GM21825 (cell line): ENCODE results near the gene KLF11.

Experiments used
- ATAC-seq: cut with Tn5 transposase; IDR thresholded peaks from one replicate; pipeline ENCODE4 v1.9.1; 2021; ENCODE audit warnings: mild to moderate bottlenecking, moderate library complexity; ENCODE audit not compliant: unreplicated experiment

The KLF11 gene

DNA sequence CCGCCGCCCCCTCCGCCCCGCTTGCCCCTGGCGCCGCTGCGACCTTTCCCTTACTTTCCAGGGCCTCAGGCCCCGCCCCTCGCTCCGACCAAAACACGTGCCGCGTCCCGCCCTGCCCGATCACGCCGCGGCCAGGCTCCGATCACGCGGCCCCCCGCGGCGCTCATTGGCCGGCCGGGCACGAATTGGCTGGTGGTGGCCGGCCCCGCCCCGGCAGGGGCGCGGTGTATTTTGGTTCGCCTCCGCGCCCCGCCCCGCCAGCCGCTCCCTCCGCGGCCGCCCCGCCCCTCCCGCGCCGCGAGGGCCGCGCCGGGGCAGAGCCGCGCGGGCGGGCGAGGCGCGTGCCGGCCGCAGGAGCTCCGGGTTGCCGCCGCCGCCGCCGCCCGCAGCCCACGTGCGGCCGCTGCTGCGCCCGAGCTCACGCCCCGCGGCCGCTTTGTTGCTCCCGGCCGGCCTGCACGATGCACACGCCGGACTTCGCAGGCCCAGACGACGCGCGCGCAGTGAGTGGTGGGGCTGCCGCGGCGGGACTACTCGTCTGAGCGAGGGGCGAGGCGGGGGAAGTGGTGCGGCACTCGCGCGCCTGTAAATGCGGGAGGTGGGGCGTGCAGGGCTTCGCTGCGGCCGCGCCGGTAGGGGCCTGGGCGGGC is at the start of gene KLF11:
TSS of gene KLF11 (plus strand) at position 295 of the 650 bp plus-strand sequence. CDS start at position 462, 167 bp downstream.
- peak; percentile 63 for ATAC-seq

DNA sequence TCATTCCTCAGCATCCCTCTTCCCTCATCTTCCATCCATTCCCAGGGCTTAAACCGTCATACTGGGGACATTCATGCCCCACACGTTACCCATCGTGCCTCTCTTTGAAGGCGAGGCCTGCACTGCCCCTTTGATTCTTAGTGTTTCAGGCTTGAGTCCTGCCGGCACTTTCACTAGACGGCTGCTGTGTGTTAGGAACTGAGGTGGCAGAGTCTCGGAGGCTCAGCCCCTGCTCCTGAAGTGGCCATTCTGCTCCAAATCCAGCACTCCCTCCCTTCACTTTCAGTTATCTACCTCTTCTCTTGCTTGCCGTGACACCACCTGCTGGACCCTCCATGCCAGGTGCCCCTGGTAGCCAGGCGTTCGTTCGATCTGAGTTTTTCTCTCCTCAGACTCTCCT is 48.9 kb upstream of the KLF11 start:
- ATAC-seq, result no peak

DNA sequence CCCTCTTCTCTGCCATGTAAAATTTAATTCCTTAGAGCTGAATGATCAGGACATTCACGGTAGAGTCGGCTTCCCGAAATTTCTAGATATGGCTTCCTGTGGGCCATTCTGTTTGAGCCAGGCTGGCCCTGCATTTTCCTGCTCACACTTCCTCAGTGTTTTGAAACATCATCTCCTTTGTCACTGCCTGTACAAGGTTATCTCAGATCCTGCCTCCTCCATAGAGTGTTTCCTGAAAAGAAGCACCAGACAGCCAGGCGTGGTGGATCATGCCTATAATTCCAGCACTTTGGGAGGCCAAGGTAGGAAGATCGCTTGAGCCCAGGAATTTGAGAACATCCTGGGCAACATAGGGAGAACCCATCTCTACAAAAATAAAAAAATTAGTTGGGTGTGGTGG is 48.3 kb upstream of the KLF11 start:
- ATAC-seq, result no peak

DNA sequence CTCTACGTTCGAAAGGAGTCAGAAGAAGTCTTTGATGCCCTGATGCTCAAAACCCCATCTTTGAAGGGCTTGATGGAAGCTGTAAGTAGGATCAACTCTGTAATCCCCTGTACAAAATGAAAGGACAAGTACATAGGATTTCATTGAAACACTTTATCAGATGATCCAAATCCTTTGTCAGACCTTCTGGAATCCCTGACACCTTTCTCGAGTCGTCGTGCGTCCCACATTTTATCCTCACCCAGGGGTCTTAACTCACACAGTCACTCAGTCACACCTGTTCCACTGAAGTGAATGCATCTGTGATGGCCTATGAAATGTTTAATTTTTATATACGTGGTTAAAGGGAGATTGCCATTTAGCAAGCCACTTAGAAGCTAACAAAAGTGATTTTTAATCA is 47.0 kb upstream of the KLF11 start:
- ATAC-seq, result no peak

DNA sequence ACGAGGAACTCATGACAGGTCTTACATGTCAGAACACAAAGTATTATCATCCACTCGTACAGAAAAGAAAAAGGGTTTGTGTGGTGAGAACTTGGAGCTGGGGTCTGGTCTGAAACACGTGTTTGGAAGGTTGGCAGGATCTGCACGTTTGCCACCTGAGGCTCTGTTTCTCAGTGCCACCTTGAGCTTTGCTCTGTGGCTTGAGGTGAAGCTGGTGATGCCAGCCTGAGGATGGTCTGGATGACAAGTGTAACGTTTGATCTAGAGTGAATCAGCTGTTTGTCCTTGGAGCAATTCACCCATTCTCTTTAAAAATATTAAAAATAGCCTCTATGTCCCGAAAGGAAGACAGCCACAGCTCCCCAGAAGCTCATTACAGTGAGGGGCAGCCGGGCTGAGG is 45.4 kb upstream of the KLF11 start:
- no peak for ATAC-seq

DNA sequence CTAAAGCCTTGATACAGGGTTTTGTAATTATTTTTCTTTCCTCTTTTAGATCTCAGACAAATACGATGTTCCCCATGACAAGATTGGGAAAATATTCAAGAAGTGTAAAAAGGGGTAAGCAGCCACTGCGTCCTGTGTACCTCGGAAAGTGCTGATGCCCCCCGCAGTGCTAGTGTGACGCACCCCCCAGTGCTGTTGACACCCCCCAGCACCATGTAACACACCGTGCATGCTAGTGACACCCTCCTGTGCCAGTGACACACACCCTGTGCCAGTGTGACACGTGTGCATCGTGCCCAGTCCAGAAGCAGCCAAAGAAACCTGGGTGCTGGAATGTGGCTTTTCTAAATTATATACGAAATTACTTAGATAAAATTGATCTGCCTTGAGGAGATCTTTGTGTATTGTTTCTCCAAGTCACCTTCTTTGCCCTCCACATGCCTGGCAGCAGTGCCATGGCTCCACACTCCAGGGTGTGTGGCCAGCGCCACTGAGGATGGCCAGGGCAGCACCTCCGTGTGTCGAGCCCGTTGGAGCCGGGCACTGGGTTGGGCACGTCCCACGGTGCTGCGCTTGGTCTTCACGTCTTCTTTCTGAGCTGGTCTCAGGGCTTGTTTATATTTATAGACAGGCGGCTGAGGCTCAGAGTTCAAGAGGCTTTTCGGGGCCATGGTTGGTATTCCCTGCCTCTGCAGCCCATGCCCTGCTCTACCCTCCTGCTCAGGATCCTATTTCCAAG is 44.3 kb upstream of the KLF11 start:
- no peak for ATAC-seq

DNA sequence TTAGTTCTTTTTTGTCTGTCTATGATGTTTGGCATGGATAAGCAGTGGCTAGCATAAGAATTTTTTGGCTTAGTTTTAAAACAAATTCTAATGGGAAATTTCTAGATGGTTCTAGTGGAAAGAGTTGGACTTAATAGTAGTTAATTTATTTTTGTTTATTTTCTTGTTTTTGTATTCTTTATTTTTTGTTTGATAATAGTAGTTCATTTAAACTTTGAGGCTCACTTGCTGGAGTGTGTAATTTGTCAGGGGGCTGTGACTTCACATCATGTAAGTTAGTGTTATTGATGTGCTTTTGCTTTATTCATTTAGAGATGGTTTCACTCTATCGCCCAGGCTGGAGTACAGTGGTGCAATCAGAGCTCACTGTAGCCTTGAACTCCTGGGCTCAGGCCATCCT is 43.7 kb upstream of the KLF11 start:
- ATAC-seq, result no peak

DNA sequence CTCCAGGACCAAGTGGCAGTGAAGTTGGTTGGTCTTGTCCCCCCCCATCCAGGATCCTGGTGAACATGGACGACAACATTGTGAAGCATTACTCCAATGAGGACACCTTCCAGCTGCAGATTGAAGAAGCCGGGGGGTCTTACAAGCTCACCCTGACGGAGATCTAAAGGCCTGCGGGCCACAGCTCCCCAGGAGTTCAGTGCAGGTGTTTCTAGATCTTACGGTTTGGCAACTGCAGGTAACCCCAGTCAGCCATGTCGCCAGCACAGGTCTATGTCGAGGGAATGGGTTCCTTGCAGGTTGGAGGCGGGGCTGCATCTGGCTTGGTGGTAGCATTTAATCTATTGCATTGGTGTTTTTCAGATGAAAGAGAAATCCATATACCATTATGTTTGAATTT is 42.8 kb upstream of the KLF11 start:
- ATAC-seq, result no peak

DNA sequence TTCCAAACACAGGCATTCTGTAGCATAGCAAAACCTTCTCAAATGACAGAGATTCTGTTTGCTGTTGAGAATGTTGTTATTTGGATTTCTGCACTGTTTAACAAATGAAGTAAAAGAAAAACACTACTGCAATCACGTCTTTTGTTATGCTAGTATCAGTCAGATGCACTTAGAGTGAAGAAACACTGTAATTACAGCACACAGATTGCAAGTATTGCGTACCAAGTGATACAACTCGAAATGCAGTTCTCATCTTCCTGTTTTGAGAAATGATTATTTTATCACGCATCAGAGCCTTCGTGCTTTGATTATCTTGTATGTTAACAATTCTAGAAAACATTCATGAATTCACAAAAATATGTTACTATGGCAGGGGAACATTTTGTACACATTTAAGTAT is 41.8 kb upstream of the KLF11 start:
- no peak for ATAC-seq

DNA sequence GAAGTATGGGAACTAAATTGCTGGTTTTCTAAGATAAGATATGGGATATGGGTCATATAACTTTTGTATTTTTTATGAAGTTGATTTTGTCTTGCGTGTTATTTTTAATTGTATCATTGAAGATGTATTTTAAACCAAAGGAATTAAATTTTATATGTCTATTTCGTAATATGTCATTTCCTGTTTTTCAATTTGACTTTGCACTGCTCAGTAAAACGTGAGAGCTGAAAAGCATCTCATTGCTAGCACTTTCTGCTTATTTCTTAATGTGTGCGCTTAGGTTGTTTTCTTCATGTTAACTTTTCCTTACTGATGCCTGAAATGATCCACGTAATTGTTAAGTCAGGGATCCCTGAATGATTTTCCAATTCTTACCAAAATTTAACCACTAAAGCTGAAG is 41.2 kb upstream of the KLF11 start:
- no peak for ATAC-seq

DNA sequence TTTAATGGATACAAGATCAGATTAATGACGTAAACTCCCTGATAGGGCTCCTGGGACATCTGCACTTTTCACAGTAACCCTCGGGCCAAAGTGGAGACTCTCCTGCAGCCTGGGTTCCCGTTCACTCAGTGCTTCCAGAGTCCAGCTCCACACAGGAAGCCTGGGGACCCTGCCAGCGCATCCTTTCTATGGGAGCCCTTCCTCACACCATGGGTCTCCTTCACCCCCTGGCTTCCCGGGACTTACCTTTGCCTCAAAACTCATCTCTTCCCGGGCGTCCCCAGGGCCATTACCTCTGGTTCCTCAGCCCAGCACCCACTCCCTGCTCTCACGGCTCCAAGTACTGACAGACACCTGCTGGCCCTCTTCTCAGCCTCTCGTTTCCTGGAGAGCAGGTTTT is 40.7 kb upstream of the KLF11 start:
- ATAC-seq, result no peak

DNA sequence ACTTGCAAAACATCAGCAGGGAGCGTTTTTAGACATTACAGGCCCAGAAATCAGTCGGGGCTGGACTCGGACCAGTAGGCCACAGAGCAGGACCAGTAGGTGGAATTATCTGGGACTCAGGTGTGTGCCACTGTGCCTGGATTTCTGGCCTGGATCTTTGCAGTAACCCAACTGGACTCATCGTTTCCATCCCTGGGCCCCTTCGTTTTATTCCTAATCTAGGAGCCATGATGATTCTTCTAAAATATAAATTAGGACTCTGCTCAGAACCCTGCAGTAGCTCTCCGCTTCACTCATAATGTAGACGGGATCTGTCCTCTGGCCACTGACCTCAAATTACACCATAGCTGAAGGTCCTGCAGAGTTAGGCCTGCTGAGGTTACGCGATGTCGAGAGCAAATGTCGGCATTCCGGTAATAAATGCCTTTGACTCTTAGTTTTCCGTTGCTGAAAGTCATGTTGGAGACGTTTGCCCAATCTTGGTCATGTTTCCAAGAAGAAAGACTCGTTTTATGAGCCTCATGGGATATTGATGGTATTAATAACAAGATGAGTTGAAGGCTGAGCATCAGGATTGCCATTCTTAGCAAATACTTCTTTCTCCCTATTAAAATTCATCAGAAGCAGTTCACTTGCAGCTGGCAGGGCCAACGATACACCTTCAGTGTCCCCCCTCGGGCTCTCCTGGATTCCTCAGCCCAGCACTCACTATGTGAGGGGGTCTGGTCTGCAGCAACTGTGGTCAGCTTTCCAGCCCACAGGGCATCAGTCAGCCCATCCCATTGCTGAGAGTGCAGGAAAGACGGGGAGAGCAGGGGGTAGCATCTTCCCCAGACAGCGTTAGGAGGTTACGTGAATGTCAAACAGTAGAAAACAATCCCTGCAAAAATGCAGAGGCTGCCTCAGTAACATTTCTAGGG is 39.9 kb upstream of the KLF11 start:
- no peak for ATAC-seq

DNA sequence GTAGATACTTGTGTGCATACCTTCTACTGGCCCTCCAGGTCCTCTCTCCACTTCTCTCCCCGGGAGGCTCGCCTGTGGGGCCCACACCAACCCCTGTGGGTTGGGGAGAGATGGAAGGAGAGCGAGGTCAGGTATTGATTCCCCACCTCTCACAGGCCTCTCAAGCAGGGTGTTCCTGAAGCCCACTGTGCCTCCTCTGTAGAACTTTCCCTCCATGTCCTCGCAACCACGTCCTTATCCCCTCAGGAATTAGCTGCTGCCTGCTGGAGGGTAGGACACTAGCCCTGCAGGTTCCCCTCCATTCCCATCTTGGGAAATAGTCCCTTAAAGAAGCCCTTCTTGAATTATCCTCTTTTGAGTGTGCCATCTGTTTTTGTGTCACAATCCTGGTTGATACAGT is 38.9 kb upstream of the KLF11 start:
- ATAC-seq, result no peak

DNA sequence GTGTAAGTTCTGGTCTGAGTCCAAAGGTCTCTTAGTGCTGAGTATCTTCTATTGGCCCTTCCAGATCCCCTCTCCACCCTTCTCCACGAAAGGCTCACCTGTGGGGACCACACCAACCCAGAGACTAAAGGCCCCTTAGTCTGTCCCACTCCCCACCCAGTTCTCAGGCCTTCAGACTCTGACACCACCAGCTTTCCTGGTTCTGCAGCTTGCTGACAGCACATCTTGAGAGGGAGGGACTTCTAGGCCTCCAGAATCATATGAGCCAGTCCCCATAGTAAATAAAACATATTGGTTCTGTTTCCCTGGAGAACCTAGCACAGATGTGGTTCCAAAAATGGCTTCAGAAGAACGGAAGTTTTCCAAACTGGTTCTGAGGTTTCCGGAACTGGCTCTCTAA is 38.5 kb upstream of the KLF11 start:
- no peak for ATAC-seq

DNA sequence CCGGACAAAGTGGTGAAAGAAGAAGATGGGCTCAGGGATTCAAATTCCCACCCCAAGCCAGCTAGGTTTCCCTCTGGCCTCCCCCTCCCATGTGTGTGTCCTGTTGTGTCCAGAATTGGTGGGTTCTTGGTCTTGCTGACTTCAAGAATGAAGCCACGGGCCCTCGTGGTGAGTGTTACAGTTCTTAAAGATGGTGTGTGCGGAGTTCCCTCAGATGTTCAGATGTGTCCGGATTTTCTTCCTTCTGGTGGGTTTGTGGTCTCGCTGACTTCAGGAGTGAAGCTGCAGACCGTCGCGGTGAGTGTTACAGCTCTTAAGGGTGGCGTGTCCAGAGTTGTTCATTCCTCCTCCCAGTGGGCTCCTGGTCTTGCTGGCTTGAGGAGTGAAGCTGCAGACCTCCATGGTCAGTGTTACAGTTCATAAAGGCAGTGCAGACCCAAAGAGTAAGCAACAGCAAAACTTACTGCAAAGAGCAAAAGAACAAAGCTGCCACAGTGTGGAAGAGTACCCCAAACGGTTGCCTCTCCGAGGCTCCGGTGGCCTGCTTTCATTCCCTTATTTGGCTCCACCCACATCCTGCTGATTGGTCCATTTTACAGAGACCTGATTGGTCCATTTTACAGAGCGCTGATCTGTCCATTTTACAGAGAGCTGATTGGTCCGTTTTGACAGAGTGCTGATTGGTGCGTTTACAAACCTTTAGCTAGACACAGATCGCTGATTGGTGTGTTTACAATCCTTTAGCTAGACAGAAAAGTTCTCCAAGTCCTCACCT is 37.7 kb upstream of the KLF11 start:
- ATAC-seq, result no peak

DNA sequence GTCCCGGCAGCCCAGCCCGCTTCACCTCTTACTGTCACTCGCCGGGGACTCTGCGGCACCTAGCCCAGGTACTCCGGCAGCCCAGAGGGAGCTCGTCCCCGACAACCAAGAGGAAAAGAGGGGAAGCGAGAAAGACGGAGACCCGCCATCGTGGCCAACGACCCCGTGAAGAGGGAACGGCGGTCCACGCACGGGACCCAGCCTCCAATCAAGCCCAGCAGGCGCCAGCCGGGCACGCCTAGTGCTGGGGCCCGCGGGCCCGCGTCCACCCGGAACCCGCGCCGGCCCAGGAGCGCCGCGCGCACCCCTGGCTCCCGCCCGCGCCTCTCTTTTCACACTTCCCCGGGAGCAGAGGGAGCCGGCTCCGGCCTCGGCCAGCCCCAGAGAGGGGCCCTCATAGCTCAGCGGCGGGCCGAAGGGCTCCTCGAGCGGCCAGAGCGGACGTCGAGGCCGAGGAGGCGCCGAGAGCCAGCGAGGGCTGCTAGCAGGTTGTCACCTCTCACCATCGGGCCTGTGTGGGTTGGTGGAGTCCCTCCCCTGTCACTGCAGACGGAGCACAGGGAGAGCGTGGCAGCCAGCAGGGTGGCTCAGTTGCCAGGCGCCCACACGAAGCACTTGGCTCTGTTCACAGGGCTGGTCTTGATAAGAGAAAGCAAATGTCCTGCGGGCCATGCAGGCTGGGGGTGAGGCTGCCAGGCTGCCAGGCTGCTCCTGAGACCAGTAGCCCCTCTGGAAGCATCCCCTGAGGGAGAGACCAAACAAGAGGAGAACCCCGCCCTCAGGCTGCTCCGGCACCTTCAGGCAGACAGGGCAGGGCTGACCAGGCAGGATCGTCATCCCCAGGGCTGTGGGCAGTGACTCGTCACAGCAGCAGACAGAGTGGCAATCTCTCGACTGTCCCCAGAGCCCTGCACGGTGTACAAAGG is 36.9 kb upstream of the KLF11 start:
- no peak for ATAC-seq

DNA sequence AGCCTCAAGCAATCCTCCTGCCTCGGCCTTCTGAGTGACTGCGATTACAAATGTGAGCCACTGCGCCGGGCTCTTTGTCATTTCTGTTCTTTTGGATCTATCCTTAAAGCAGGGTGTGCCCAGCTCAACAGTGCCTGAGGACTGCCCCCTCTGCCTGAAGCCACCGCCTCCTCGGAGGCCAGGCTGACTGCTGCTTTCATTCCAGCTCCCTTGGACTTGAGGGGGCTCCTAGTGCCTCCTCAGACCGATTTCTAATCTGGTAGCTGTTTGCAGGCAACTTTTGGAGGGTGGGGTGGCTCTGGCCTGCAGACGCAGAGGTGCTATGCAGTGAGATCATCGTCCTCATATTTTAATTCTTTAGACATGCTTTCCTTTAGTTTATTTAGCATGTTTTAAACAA is 35.9 kb upstream of the KLF11 start:
- no peak for ATAC-seq

DNA sequence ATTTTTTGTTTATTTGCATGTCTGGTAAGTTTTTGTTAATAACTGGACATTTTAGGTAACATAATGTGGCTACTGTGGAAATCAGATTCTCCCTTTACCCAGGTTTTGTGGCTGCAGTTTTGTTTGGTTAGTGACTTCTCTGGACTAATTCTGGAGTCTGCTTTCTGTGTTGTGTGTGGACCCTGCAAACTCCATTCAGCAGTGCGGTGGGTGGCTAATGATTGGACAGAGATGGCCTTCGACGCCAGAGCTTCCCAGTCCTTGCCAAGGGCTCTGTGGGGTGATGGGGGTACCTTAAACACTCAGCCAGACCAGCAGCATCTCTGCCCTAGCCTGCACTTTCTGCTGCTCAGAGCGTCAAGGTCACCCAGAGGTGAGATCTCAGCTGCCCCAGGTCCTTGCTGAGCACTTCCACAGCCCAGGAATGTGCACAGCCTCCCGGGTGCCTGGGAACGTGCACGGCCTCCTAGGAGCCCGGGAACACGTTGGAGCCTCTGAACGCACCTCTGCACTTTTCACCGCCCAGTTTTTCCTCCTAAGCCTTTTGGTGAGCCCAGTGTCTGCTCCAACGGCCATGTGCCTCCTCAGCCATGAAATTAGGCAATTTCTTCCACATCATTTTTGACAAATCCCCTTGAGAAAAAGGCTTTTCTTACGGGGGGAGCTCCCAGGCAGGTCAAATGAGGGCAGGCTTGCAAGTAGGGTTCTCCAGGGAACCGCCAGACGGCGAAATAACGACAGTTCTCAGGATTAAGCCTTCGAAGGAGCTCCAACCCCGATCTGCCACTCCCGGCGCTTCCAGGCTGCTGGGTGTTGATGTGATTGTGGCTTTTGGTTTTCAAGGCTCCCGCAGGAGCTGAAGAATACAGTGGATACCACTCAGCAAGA is 35.2 kb upstream of the KLF11 start:
- ATAC-seq, result no peak

DNA sequence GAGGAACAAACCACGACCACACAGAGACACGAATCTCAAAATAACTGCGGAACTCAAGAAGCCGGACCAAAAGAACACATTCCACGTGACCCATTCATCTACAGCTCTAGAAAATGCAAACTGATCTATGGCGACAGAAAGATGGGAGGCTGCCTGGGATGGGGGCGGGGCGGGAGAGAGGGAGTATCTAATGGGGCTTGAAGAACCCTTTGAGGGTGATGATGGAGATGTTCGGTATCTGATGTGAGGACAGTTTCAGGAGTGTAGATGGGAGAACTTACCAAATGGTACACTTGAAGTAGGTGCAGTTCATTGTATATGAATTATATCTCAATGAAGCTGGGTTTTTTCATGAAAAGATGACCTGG is 34.6 kb upstream of the KLF11 start:
- no peak for ATAC-seq
